ENCODE data around the gene CEP57.

Gene CEP57

GRCh38 chr11:95778699-95779098 lies 11.6 kb upstream of the CEP57 start:
- H3K4me3 ChIP-seq (ENCODE audit: low read depth in 1 of 2, low read length in 2 of 2) = no peak overlapping the region
- peaks cover 30 to 79% of the 10 kb centered on the region in 2 donors for H3K36me3 ChIP-seq (ENCODE audit: control insufficient read depth in 1 of 2, insufficient read depth in 2 of 2, low read length in 2 of 2)
- no peak overlapping the region for H3K27ac ChIP-seq (ENCODE audit: low read depth, low read length)
- peaks cover 0 to 9% of the 10 kb centered on the region in 2 donors for H3K4me1 ChIP-seq (ENCODE audit: control insufficient read depth in 1 of 2, insufficient read depth in 2 of 2, low read length in 2 of 2)
- H3K27me3 ChIP-seq (ENCODE audit: control insufficient read depth in 1 of 2, insufficient read depth in 2 of 2, low read length in 2 of 2) = no peaks in the 10 kb centered on the region
- H3K9ac ChIP-seq (ENCODE audit: low read depth in 1 of 2, low read length in 2 of 2) = no peak overlapping the region
- H3K9me3 ChIP-seq (ENCODE audit: control insufficient read depth in 1 of 2, low read length in 2 of 2) = no peaks in the 10 kb centered on the region

- Histone ChIP-seq H3K36me3 (ENCODE audit: control insufficient read depth in 1 of 2, insufficient read depth in 2 of 2, low read length in 2 of 2) (peaks cover 29 to 77% of the 10 kb centered on the region in 2 donors), H3K4me3 (ENCODE audit: low read depth in 1 of 2, low read length in 2 of 2) (no peak overlapping the region), H3K9me3 (ENCODE audit: control insufficient read depth in 1 of 2, low read length in 2 of 2) (no peaks in the 10 kb centered on the region)
Measured at GRCh38 chr11:95780544-95780943, 9.8 kb upstream of the CEP57 start.

GRCh38 chr11:95788921-95789505 lies 1.3 kb upstream of the CEP57 start:
- H3K4me1 ChIP-seq (ENCODE audit: control insufficient read depth in 1 of 2, insufficient read depth in 2 of 2, low read length in 2 of 2) = peaks cover 24 to 33% of the 10 kb centered on the region in 2 donors
- peak overlapping the region; percentile 100 for H3K27ac ChIP-seq (ENCODE audit: low read depth, low read length)
- H3K4me3 ChIP-seq (ENCODE audit: low read depth in 1 of 2, low read length in 2 of 2) = peak overlapping the region; percentile 87 to 92
- peak overlapping the region; percentile 84 to 95 for H3K9ac ChIP-seq (ENCODE audit: low read depth in 1 of 2, low read length in 2 of 2)
- no peaks in the 10 kb centered on the region for H3K9me3 ChIP-seq (ENCODE audit: control insufficient read depth in 1 of 2, low read length in 2 of 2)
- H3K27me3 ChIP-seq (ENCODE audit: control insufficient read depth in 1 of 2, insufficient read depth in 2 of 2, low read length in 2 of 2) = no peaks in the 10 kb centered on the region
- peaks cover 8 to 20% of the 10 kb centered on the region in 2 donors for H3K36me3 ChIP-seq (ENCODE audit: control insufficient read depth in 1 of 2, insufficient read depth in 2 of 2, low read length in 2 of 2)

More at GRCh38 chr11:95780544-95780943, 9.8 kb upstream of the CEP57 start:
- H3K27ac ChIP-seq (ENCODE audit: low read depth, low read length) = no peak overlapping the region
- no peak overlapping the region for H3K9ac ChIP-seq (ENCODE audit: low read depth in 1 of 2, low read length in 2 of 2)
- H3K27me3 ChIP-seq (ENCODE audit: control insufficient read depth in 1 of 2, insufficient read depth in 2 of 2, low read length in 2 of 2) = no peaks in the 10 kb centered on the region
- peaks cover 0 to 9% of the 10 kb centered on the region in 2 donors for H3K4me1 ChIP-seq (ENCODE audit: control insufficient read depth in 1 of 2, insufficient read depth in 2 of 2, low read length in 2 of 2)

- peaks cover 7 to 17% of the 10 kb centered on the region in 2 donors for H3K36me3 ChIP-seq (ENCODE audit: control insufficient read depth in 1 of 2, insufficient read depth in 2 of 2, low read length in 2 of 2)
- H3K4me1 ChIP-seq (ENCODE audit: control insufficient read depth in 1 of 2, insufficient read depth in 2 of 2, low read length in 2 of 2) = peaks cover 24 to 39% of the 10 kb centered on the region in 2 donors
- peak within 1 kb of the TSS; percentile 100 for H3K27ac ChIP-seq (ENCODE audit: low read depth, low read length)
- H3K9ac ChIP-seq (ENCODE audit: low read depth in 1 of 2, low read length in 2 of 2) = peak within 1 kb of the TSS; percentile 94 to 95
- H3K9me3 ChIP-seq (ENCODE audit: control insufficient read depth in 1 of 2, low read length in 2 of 2) = no peaks in the 10 kb centered on the region
- no peaks in the 10 kb centered on the region for H3K27me3 ChIP-seq (ENCODE audit: control insufficient read depth in 1 of 2, insufficient read depth in 2 of 2, low read length in 2 of 2)
- peak within 1 kb of the TSS; percentile 87 to 92 for H3K4me3 ChIP-seq (ENCODE audit: low read depth in 1 of 2, low read length in 2 of 2)
Measured at GRCh38 chr11:95789506-95790122, 684 bp upstream of the CEP57 start, which contains the start of gene FAM76B. FAM76B (minus strand) TSS chr11:95789782; CDS start chr11:95789478, 304 bp downstream.

GRCh38 chr11:95790933-95791708 lies 823 bp downstream of the CEP57 start:
- H3K27ac ChIP-seq (ENCODE audit: low read depth, low read length) = peak overlapping the region; percentile 100
- peaks cover 0 to 3% of the 10 kb centered on the region in 2 donors for H3K36me3 ChIP-seq (ENCODE audit: control insufficient read depth in 1 of 2, insufficient read depth in 2 of 2, low read length in 2 of 2)
- peaks cover 24 to 51% of the 10 kb centered on the region in 2 donors for H3K4me1 ChIP-seq (ENCODE audit: control insufficient read depth in 1 of 2, insufficient read depth in 2 of 2, low read length in 2 of 2)
- H3K27me3 ChIP-seq (ENCODE audit: control insufficient read depth in 1 of 2, insufficient read depth in 2 of 2, low read length in 2 of 2) = no peaks in the 10 kb centered on the region
- H3K9ac ChIP-seq (ENCODE audit: low read depth in 1 of 2, low read length in 2 of 2) = peak overlapping the region; percentile 94 to 95
- H3K9me3 ChIP-seq (ENCODE audit: control insufficient read depth in 1 of 2, low read length in 2 of 2) = no peaks in the 10 kb centered on the region
- peak overlapping the region; percentile 87 to 92 for H3K4me3 ChIP-seq (ENCODE audit: low read depth in 1 of 2, low read length in 2 of 2)

- peak overlapping the region; percentile 37 for H3K27ac ChIP-seq (ENCODE audit: low read depth, low read length)
- H3K4me1 ChIP-seq (ENCODE audit: control insufficient read depth in 1 of 2, insufficient read depth in 2 of 2, low read length in 2 of 2) = peaks cover 24 to 51% of the 10 kb centered on the region in 2 donors
- no peaks in the 10 kb centered on the region for H3K27me3 ChIP-seq (ENCODE audit: control insufficient read depth in 1 of 2, insufficient read depth in 2 of 2, low read length in 2 of 2)
- H3K4me3 ChIP-seq (ENCODE audit: low read depth in 1 of 2, low read length in 2 of 2) = peak overlapping the region; percentile 87 to 92
- H3K9me3 ChIP-seq (ENCODE audit: control insufficient read depth in 1 of 2, low read length in 2 of 2) = no peaks in the 10 kb centered on the region
- H3K36me3 ChIP-seq (ENCODE audit: control insufficient read depth in 1 of 2, insufficient read depth in 2 of 2, low read length in 2 of 2) = no peaks in the 10 kb centered on the region
- peak overlapping the region; percentile 94 to 95 for H3K9ac ChIP-seq (ENCODE audit: low read depth in 1 of 2, low read length in 2 of 2)
Measured at GRCh38 chr11:95791709-95792033, 1.4 kb downstream of the CEP57 start.

- Histone ChIP-seq H3K9ac (ENCODE audit: low read depth in 1 of 2, low read length in 2 of 2) (peak overlapping the region; percentile 94 to 95), H3K27me3 (ENCODE audit: control insufficient read depth in 1 of 2, insufficient read depth in 2 of 2, low read length in 2 of 2) (no peaks in the 10 kb centered on the region), H3K36me3 (ENCODE audit: control insufficient read depth in 1 of 2, insufficient read depth in 2 of 2, low read length in 2 of 2) (no peaks in the 10 kb centered on the region), H3K9me3 (ENCODE audit: control insufficient read depth in 1 of 2, low read length in 2 of 2) (no peaks in the 10 kb centered on the region), H3K4me3 (ENCODE audit: low read depth in 1 of 2, low read length in 2 of 2) (peak overlapping the region; percentile 87 to 92), H3K27ac (ENCODE audit: low read depth, low read length) (peak overlapping the region; percentile 3), H3K4me1 (ENCODE audit: control insufficient read depth in 1 of 2, insufficient read depth in 2 of 2, low read length in 2 of 2) (peaks cover 24 to 51% of the 10 kb centered on the region in 2 donors)
Measured at GRCh38 chr11:95792200-95792599, 1.9 kb downstream of the CEP57 start.

GRCh38 chr11:95792700-95793099 lies 2.4 kb downstream of the CEP57 start:
- Histone ChIP-seq H3K27ac (ENCODE audit: low read depth, low read length) (no peak overlapping the region), H3K4me1 (ENCODE audit: control insufficient read depth in 1 of 2, insufficient read depth in 2 of 2, low read length in 2 of 2) (peaks cover 24 to 51% of the 10 kb centered on the region in 2 donors), H3K9me3 (ENCODE audit: control insufficient read depth in 1 of 2, low read length in 2 of 2) (no peaks in the 10 kb centered on the region), H3K9ac (ENCODE audit: low read depth in 1 of 2, low read length in 2 of 2) (peak overlapping the region in 1 of 2 donors; percentile 95), H3K4me3 (ENCODE audit: low read depth in 1 of 2, low read length in 2 of 2) (peak overlapping the region; percentile 87 to 92), H3K27me3 (ENCODE audit: control insufficient read depth in 1 of 2, insufficient read depth in 2 of 2, low read length in 2 of 2) (no peaks in the 10 kb centered on the region), H3K36me3 (ENCODE audit: control insufficient read depth in 1 of 2, insufficient read depth in 2 of 2, low read length in 2 of 2) (no peaks in the 10 kb centered on the region)

- H3K27me3 ChIP-seq (ENCODE audit: control insufficient read depth in 1 of 2, insufficient read depth in 2 of 2, low read length in 2 of 2) = no peaks in the 10 kb centered on the region
Measured at GRCh38 chr11:95793116-95793515, 2.8 kb downstream of the CEP57 start.

GRCh38 chr11:95794086-95794485 lies 3.8 kb downstream of the CEP57 start:
- Histone ChIP-seq H3K36me3 (ENCODE audit: control insufficient read depth in 1 of 2, insufficient read depth in 2 of 2, low read length in 2 of 2) (no peaks in the 10 kb centered on the region), H3K27ac (ENCODE audit: low read depth, low read length) (no peak overlapping the region), H3K27me3 (ENCODE audit: control insufficient read depth in 1 of 2, insufficient read depth in 2 of 2, low read length in 2 of 2) (no peaks in the 10 kb centered on the region), H3K9me3 (ENCODE audit: control insufficient read depth in 1 of 2, low read length in 2 of 2) (no peaks in the 10 kb centered on the region), H3K4me3 (ENCODE audit: low read depth in 1 of 2, low read length in 2 of 2) (peak overlapping the region in 1 of 2 donors; percentile 26), H3K9ac (ENCODE audit: low read depth in 1 of 2, low read length in 2 of 2) (peak overlapping the region in 1 of 2 donors; percentile 23), H3K4me1 (ENCODE audit: control insufficient read depth in 1 of 2, insufficient read depth in 2 of 2, low read length in 2 of 2) (peaks cover 12 to 41% of the 10 kb centered on the region in 2 donors)

More at GRCh38 chr11:95793116-95793515, 2.8 kb downstream of the CEP57 start:
- peak overlapping the region in 1 of 2 donors; percentile 87 for H3K4me3 ChIP-seq (ENCODE audit: low read depth in 1 of 2, low read length in 2 of 2)
- no peaks in the 10 kb centered on the region for H3K36me3 ChIP-seq (ENCODE audit: control insufficient read depth in 1 of 2, insufficient read depth in 2 of 2, low read length in 2 of 2)
- H3K4me1 ChIP-seq (ENCODE audit: control insufficient read depth in 1 of 2, insufficient read depth in 2 of 2, low read length in 2 of 2) = peaks cover 20 to 48% of the 10 kb centered on the region in 2 donors
- no peak overlapping the region for H3K9ac ChIP-seq (ENCODE audit: low read depth in 1 of 2, low read length in 2 of 2)
- H3K27ac ChIP-seq (ENCODE audit: low read depth, low read length) = no peak overlapping the region
- no peaks in the 10 kb centered on the region for H3K9me3 ChIP-seq (ENCODE audit: control insufficient read depth in 1 of 2, low read length in 2 of 2)

Measured in duodenal mucosa (tissue), 2 donors.